ENCODE data around the gene TBL1XR1.
A peak's percentile ranks its signal among the peaks of the same experiment; 100 is the strongest.

The TBL1XR1 gene

DNA sequence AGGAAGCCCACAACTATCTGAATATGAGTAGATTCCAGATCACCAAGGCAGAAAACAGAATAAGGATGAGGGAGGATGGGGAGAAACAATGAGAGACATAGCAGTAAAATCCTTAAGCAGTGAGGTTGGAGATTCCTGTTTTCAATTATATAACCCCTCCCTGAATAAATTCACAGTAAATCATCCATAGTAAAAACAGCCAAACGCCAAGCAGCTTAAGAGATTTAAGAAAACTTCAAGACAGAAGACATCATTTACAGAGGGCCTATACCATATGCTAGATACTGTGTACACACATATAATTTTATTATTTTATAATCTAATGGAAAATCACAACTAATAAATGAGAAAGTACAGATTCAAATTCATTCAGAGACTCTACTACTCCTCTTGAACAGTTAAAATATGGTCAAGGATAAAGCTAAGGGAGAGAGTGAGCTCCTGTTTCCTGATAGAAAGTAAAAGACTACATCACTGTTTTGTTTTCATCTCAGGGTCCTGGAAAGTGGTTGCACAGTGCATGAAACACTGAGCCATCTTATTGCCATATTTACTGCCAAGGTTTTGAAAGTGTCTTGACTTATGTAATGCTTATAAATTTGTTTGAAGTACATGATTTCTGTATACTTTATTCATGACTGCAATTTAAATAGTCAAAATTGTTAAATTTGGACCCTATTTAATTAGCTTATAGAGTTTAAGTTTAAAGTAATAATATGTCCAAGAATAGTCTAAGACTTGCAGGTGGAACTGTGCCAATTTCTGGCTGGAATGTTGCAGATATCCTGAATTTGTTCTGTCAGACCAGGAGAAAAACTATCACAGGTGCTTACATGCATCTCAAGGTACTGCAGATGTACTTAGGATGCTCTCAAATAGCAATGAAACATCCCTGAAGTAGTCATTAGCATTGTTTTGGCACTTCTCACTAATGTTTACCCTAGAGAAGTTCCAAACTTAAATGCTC lies 141.4 kb downstream of the TBL1XR1 start:
- Histone ChIP-seq H3K9ac (ENCODE audit: low read length) (no peak overlapping the region), H3K9me3 (ENCODE audit: control insufficient read depth, low read length) (no peaks in the 10 kb centered on the region), H3K4me1 (ENCODE audit: control insufficient read depth, insufficient read depth, low read length) (peaks cover 13% of the 10 kb centered on the region), H3K36me3 (ENCODE audit: control insufficient read depth, insufficient read depth, low read length, severe bottlenecking) (peaks cover 23% of the 10 kb centered on the region), H3K4me3 (ENCODE audit: low read length) (no peak overlapping the region), H3K27me3 (replicated peaks; ENCODE audit: control insufficient read depth, insufficient read depth, low read length) (no peaks in the 10 kb centered on the region)
- DNase-seq (ENCODE audit: low read depth): peak; percentile 49

DNA sequence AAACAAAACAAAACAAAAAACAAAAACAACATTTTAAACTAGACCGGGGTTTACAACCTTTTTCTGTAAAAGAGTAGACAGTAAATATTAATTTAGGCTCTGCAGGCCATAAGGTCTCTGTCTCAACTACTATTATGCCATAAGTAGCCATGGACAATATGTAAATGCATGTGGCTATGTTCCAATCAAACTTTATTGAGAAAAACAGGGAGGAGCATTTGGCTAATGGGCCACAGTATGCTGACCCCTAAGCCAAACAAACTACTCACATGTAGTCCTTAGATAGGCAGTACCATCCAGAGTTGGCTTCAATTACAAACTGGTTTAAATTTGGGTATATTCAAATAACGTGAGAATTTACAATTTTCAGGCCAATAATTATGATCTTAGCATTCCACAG lies 144.2 kb downstream of the TBL1XR1 start:
- no peaks in the 10 kb centered on the region for H3K27me3 ChIP-seq (replicated peaks; ENCODE audit: control insufficient read depth, insufficient read depth, low read length)
- H3K9me3 ChIP-seq (ENCODE audit: control insufficient read depth, low read length): no peaks in the 10 kb centered on the region
- no peak overlapping the region for H3K4me3 ChIP-seq (ENCODE audit: low read length)
- peaks cover 44% of the 10 kb centered on the region for H3K36me3 ChIP-seq (ENCODE audit: control insufficient read depth, insufficient read depth, low read length, severe bottlenecking)
- no peak for DNase-seq (ENCODE audit: low read depth)
- no peak overlapping the region for H3K9ac ChIP-seq (ENCODE audit: low read length)
- H3K4me1 ChIP-seq (ENCODE audit: control insufficient read depth, insufficient read depth, low read length): peaks cover 22% of the 10 kb centered on the region

DNA sequence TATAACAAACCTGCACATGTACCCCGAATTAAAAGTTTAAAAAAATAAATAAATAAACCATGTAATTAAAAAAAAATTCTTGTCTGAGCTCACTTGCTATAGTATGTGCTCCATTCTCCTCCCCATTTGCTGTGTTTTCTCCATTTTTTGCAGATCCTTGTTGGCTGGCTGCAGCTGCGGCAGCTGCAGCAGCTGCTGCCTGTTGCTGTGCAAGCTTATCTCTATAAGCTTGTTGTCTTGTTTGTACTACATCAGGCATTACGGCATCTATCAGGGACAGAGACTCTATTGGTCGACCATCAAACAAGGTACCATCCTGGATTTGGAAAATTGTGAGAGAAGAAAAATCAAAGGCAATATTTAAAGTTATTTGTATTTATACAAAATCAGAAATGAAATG lies 145.9 kb downstream of the TBL1XR1 start:
- Histone ChIP-seq H3K27me3 (replicated peaks; ENCODE audit: control insufficient read depth, insufficient read depth, low read length) (no peaks in the 10 kb centered on the region), H3K4me1 (ENCODE audit: control insufficient read depth, insufficient read depth, low read length) (peaks cover 22% of the 10 kb centered on the region), H3K9ac (ENCODE audit: low read length) (no peak overlapping the region), H3K9me3 (ENCODE audit: control insufficient read depth, low read length) (no peaks in the 10 kb centered on the region), H3K4me3 (ENCODE audit: low read length) (no peak overlapping the region), H3K36me3 (ENCODE audit: control insufficient read depth, insufficient read depth, low read length, severe bottlenecking) (peaks cover 61% of the 10 kb centered on the region)
- no peak for DNase-seq (ENCODE audit: low read depth)

DNA sequence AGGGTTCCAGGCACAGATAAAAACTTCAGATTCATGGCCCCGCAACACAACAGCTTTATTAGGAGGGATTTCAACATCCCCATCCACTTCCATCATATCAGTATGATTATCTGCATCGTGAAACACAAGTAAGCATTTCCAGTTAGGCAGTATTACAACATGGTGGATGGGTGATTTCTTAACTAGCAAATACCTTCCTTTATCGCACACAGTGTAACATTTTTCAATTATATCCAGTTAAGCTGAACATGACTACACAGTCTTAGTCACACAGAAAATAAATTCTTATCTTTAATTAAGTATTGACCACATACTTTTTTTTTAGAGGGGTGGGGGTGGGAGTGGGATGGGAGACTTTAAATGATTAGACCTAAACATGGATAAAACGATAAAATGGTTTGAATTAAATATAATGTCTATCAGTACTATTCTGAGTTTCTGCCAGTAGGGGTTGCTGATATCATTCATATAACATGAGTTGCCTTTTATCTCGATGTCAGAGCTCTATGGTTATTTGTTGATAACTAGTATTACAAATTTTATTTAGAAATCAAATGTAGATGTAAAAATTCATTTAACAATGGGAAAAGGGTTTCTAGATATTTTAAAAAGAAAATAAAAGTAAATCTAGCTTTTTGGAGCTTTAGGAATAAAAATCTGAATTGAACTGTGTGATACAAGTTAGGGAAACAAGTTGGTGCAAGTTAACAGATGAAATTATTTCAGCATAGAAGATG lies 146.6 kb downstream of the TBL1XR1 start:
- Histone ChIP-seq H3K36me3 (ENCODE audit: control insufficient read depth, insufficient read depth, low read length, severe bottlenecking) (peaks cover 69% of the 10 kb centered on the region), H3K27me3 (replicated peaks; ENCODE audit: control insufficient read depth, insufficient read depth, low read length) (no peaks in the 10 kb centered on the region), H3K4me3 (ENCODE audit: low read length) (no peak overlapping the region), H3K9ac (ENCODE audit: low read length) (peak overlapping the region; percentile 10), H3K9me3 (ENCODE audit: control insufficient read depth, low read length) (no peaks in the 10 kb centered on the region), H3K4me1 (ENCODE audit: control insufficient read depth, insufficient read depth, low read length) (peaks cover 22% of the 10 kb centered on the region)
- peak; percentile 73 for DNase-seq (ENCODE audit: low read depth)

- Histone ChIP-seq H3K9ac (ENCODE audit: low read length) (no peak overlapping the region), H3K4me1 (ENCODE audit: control insufficient read depth, insufficient read depth, low read length) (peaks cover 32% of the 10 kb centered on the region), H3K9me3 (ENCODE audit: control insufficient read depth, low read length) (peaks cover 7% of the 10 kb centered on the region), H3K4me3 (ENCODE audit: low read length) (no peak overlapping the region), H3K36me3 (ENCODE audit: control insufficient read depth, insufficient read depth, low read length, severe bottlenecking) (peaks cover 79% of the 10 kb centered on the region), H3K27me3 (replicated peaks; ENCODE audit: control insufficient read depth, insufficient read depth, low read length) (no peaks in the 10 kb centered on the region)
- no peak for DNase-seq (ENCODE audit: low read depth)
Measured at GRCh38 chr3:177045767-177046166, 151.5 kb downstream of the TBL1XR1 start.

DNA sequence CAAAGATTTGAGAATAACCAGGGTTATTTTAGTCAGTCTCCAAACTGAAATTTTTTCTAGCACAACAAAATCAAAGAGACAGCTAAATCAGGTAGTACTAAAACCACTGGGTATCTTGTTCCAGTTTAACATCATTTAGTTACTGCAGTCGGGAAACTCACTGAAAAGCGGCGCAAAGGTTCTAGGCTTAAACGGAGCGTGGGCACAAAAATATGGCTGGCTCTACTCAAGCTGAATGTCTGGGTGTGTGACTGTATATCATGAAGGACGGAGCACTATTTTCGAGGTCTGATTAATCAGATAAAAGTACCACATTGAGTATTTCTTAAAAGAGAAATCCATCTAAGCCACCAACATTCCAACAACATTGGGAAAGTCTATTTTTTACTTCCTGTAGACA lies 152.1 kb downstream of the TBL1XR1 start:
- Histone ChIP-seq H3K36me3 (ENCODE audit: control insufficient read depth, insufficient read depth, low read length, severe bottlenecking) (peaks cover 79% of the 10 kb centered on the region), H3K4me3 (ENCODE audit: low read length) (no peak overlapping the region), H3K9ac (ENCODE audit: low read length) (no peak overlapping the region), H3K27me3 (replicated peaks; ENCODE audit: control insufficient read depth, insufficient read depth, low read length) (no peaks in the 10 kb centered on the region), H3K9me3 (ENCODE audit: control insufficient read depth, low read length) (peaks cover 7% of the 10 kb centered on the region), H3K4me1 (ENCODE audit: control insufficient read depth, insufficient read depth, low read length) (peaks cover 32% of the 10 kb centered on the region)
- DNase-seq (ENCODE audit: low read depth): no peak

DNA sequence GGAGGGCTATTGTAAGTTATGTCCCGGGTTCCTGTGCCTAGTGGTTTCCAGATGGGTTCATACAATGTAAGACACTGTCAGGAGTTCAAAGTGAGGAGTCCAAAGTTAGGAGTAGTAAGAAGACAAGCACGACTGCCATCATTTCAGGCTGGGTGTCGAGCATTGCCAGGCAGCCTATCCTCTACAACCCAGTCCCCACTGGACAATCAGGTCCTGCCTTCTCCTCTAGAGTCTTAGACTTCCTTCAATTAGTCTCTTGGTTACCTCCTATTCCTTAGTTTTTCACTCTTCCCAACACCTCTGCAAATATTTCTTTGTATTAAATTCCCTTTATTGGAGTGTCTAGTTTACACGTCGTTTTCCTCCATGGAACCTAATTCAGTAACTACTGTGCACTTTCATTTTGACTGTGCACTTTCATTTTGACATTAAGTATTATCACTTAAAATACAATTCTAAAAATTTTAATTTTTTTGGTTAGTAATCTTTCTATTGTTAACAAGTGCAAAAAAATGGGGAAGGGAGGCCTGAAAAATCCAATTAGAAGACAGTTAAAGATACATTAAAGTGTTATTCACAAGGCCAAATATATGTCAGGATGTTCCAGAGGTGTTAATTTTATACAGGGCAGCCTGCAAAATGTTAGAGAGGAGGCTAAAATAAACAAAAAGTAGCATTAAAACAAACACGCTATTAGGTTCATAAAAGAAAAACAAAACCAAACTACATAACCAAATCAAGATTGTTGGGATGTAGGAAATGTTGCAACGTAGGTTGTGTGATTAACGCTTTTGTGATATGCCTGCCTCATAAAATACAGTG lies 155.3 kb downstream of the TBL1XR1 start:
- peaks cover 7% of the 10 kb centered on the region for H3K9me3 ChIP-seq (ENCODE audit: control insufficient read depth, low read length)
- peaks cover 67% of the 10 kb centered on the region for H3K36me3 ChIP-seq (ENCODE audit: control insufficient read depth, insufficient read depth, low read length, severe bottlenecking)
- no peaks in the 10 kb centered on the region for H3K27me3 ChIP-seq (replicated peaks; ENCODE audit: control insufficient read depth, insufficient read depth, low read length)
- peaks cover 35% of the 10 kb centered on the region for H3K4me1 ChIP-seq (ENCODE audit: control insufficient read depth, insufficient read depth, low read length)
- H3K9ac ChIP-seq (ENCODE audit: low read length): peak overlapping the region; percentile 41
- no peak for DNase-seq (ENCODE audit: low read depth)
- peak overlapping the region; percentile 35 for H3K4me3 ChIP-seq (ENCODE audit: low read length)

DNA sequence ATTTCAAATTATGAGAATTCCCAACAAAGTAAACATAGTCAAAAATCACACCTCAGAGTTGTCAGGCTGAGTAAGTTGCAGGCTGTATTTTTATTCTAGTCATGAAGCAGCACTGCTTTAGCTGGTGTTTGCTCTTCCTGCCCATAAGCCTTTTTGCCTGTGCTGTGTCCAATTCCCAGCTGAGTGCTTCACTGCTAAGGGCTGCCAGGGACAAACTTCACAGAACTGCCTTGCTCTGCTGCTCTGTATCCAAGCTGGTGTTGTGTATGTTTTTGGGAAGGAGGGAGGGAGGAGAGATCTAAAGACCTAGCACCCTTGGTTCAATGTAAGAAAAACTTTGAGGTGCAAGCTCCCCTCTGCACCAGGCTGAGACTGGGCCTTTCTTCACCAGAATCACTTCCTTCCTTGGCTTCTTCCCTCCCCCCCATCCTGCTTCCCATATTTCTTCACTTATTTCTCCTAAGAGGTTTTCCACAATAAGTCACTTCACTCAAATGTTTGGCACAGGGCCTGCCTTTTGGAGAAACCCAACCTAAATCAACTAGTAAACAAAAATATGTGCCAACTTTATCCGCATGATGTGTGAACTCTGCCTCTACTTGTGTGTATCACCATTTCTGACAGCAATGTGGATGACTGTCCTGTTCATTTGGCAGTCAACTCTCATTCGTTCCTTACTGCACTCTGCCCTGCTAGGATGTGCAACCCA lies 156.1 kb downstream of the TBL1XR1 start:
- peak overlapping the region; percentile 35 for H3K4me3 ChIP-seq (ENCODE audit: low read length)
- H3K4me1 ChIP-seq (ENCODE audit: control insufficient read depth, insufficient read depth, low read length): peaks cover 35% of the 10 kb centered on the region
- peak; percentile 26 for DNase-seq (ENCODE audit: low read depth)
- peak overlapping the region; percentile 69 for H3K9ac ChIP-seq (ENCODE audit: low read length)
- H3K9me3 ChIP-seq (ENCODE audit: control insufficient read depth, low read length): peaks cover 7% of the 10 kb centered on the region
- no peaks in the 10 kb centered on the region for H3K27me3 ChIP-seq (replicated peaks; ENCODE audit: control insufficient read depth, insufficient read depth, low read length)
- H3K36me3 ChIP-seq (ENCODE audit: control insufficient read depth, insufficient read depth, low read length, severe bottlenecking): peaks cover 67% of the 10 kb centered on the region

GRCh38 chr3:177039490-177040274 lies 157.6 kb downstream of the TBL1XR1 start:
- H3K4me3 ChIP-seq (ENCODE audit: low read length): no peak overlapping the region
- peak overlapping the region; percentile 69 for H3K9ac ChIP-seq (ENCODE audit: low read length)
- no peaks in the 10 kb centered on the region for H3K27me3 ChIP-seq (replicated peaks; ENCODE audit: control insufficient read depth, insufficient read depth, low read length)
- DNase-seq (ENCODE audit: low read depth): no peak
- peaks cover 35% of the 10 kb centered on the region for H3K4me1 ChIP-seq (ENCODE audit: control insufficient read depth, insufficient read depth, low read length)
- H3K9me3 ChIP-seq (ENCODE audit: control insufficient read depth, low read length): peaks cover 7% of the 10 kb centered on the region
- peaks cover 61% of the 10 kb centered on the region for H3K36me3 ChIP-seq (ENCODE audit: control insufficient read depth, insufficient read depth, low read length, severe bottlenecking)

- DNase-seq (ENCODE audit: low read depth): peak; percentile 22
- no peaks in the 10 kb centered on the region for H3K27me3 ChIP-seq (replicated peaks; ENCODE audit: control insufficient read depth, insufficient read depth, low read length)
- H3K9me3 ChIP-seq (ENCODE audit: control insufficient read depth, low read length): no peaks in the 10 kb centered on the region
- no peak overlapping the region for H3K9ac ChIP-seq (ENCODE audit: low read length)
- no peak overlapping the region for H3K4me3 ChIP-seq (ENCODE audit: low read length)
- H3K4me1 ChIP-seq (ENCODE audit: control insufficient read depth, insufficient read depth, low read length): peaks cover 34% of the 10 kb centered on the region
- peaks cover 61% of the 10 kb centered on the region for H3K36me3 ChIP-seq (ENCODE audit: control insufficient read depth, insufficient read depth, low read length, severe bottlenecking)
Measured at GRCh38 chr3:177037241-177037640, 160.0 kb downstream of the TBL1XR1 start.

Data from adipocyte (in vitro differentiated cells).